NK-92 treated with Interleukin-12 subunit alpha and Interleukin-12 subunit beta, amount 100 ng/mL, for 24 hours (cell line): ENCODE data around the gene PPP2R5B.
"Not testable (repeated sequence)": the region's sequence is repeated elsewhere in the genome, so short reads cannot be mapped to it uniquely, and the experiment has no call there.

Source experiments
- DNase-seq: peaks from one replicate; lab custom pipeline; 2025; lab: John Stamatoyannopoulos, UW

The PPP2R5B gene

DNA sequence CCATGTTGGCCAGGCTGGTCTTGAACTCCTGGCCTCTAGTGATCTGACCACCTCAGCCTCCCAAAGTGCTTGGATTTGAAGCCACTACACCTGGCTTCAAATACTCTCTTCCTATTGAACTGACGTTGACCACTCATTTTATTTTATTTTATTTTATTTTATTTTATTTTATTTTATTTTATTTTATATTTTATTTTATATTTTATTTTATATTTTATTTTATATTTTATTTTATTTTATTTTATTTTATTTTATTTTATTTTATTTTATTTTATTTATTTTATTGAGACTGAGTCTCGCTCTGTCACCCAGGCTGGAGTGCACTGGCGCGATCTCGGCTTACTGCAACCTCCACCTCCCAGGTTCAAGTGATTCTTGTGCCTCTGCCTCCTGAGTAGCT lies 58.9 kb downstream of the PPP2R5B start:
- not testable (repeated sequence) for DNase-seq
